Adipocyte (in vitro differentiated cells): Measurements from ENCODE around the gene SGTA.

Source experiments
- DNase-seq: peaks from one replicate; pipeline ENCODE4 v3.0.0-alpha.2; 2015; ENCODE audit warnings: low read depth
- H3K27me3 ChIP-seq: replicated peaks from 2 replicates; pipeline ENCODE4 v1.7.0; 2013; ENCODE audit warnings: mild to moderate bottlenecking, low read length, moderate library complexity; ENCODE audit not compliant: control insufficient read depth, insufficient read depth
- H3K36me3 ChIP-seq: 2 replicates; pipeline ENCODE4 v1.7.0; 2013; ENCODE audit warnings: low read length, mild to moderate bottlenecking, moderate library complexity; ENCODE audit not compliant: control insufficient read depth, insufficient read depth, severe bottlenecking
- H3K4me1 ChIP-seq: 2 replicates; pipeline ENCODE4 v1.7.0; 2013; ENCODE audit warnings: mild to moderate bottlenecking, low read length, moderate library complexity; ENCODE audit not compliant: control insufficient read depth, insufficient read depth
- H3K4me3 ChIP-seq: 2 replicates; pipeline ENCODE4 v1.7.0; 2013; ENCODE audit warnings: mild to moderate bottlenecking, low read length, moderate library complexity
- H3K9ac ChIP-seq: 2 replicates; pipeline ENCODE4 v1.7.0; 2013; ENCODE audit warnings: mild to moderate bottlenecking, low read length, moderate library complexity
- H3K9me3 ChIP-seq: 2 replicates; pipeline ENCODE4 v1.7.0; 2013; ENCODE audit warnings: mild to moderate bottlenecking, low read length, moderate library complexity; ENCODE audit not compliant: control insufficient read depth

Gene SGTA

GRCh38 chr19:2815191-2815614, 32.1 kb upstream of the SGTA start:
- H3K9me3 ChIP-seq = no peaks in the 10 kb centered on the region
- H3K27me3 ChIP-seq = no peaks in the 10 kb centered on the region
- DNase-seq = no peak
- H3K4me3 ChIP-seq = no peak overlapping the region
- H3K36me3 ChIP-seq = peaks cover 10% of the 10 kb centered on the region
- H3K9ac ChIP-seq = no peak overlapping the region
- H3K4me1 ChIP-seq = peaks cover under 1% of the 10 kb centered on the region

- no peaks in the 10 kb centered on the region for H3K4me1 ChIP-seq
- DNase-seq = no peak
- H3K27me3 ChIP-seq = no peaks in the 10 kb centered on the region
- no peaks in the 10 kb centered on the region for H3K9me3 ChIP-seq
- no peak overlapping the region for H3K9ac ChIP-seq
- H3K4me3 ChIP-seq = no peak overlapping the region
- peaks cover 14% of the 10 kb centered on the region for H3K36me3 ChIP-seq
These were observed 31.4 kb upstream of the SGTA start for GRCh38 chr19:2814426-2814825.

GRCh38 chr19:2813235-2814160, 30.4 kb upstream of the SGTA start:
- Histone ChIP-seq H3K4me1 (no peaks in the 10 kb centered on the region), H3K36me3 (peaks cover 24% of the 10 kb centered on the region), H3K27me3 (no peaks in the 10 kb centered on the region)

GRCh38 chr19:2812414-2813234, 29.6 kb upstream of the SGTA start:
- Histone ChIP-seq H3K4me3 (no peak overlapping the region), H3K9ac (no peak overlapping the region), H3K27me3 (no peaks in the 10 kb centered on the region), H3K4me1 (no peaks in the 10 kb centered on the region), H3K36me3 (peaks cover 25% of the 10 kb centered on the region), H3K9me3 (no peaks in the 10 kb centered on the region)
- no peak for DNase-seq

More at GRCh38 chr19:2813235-2814160, 30.4 kb upstream of the SGTA start:
- Histone ChIP-seq H3K9me3 (no peaks in the 10 kb centered on the region), H3K9ac (no peak overlapping the region), H3K4me3 (no peak overlapping the region)
- no peak for DNase-seq

GRCh38 chr19:2811735-2812413, 28.8 kb upstream of the SGTA start:
- no peaks in the 10 kb centered on the region for H3K4me1 ChIP-seq
- no peak overlapping the region for H3K4me3 ChIP-seq
- H3K9me3 ChIP-seq = no peaks in the 10 kb centered on the region
- no peak for DNase-seq
- H3K9ac ChIP-seq = no peak overlapping the region
- H3K27me3 ChIP-seq = no peaks in the 10 kb centered on the region
- H3K36me3 ChIP-seq = peaks cover 29% of the 10 kb centered on the region

GRCh38 chr19:2811221-2811722, 28.2 kb upstream of the SGTA start:
- H3K27me3 ChIP-seq = no peaks in the 10 kb centered on the region
- DNase-seq = no peak
- no peaks in the 10 kb centered on the region for H3K4me1 ChIP-seq
- peaks cover 32% of the 10 kb centered on the region for H3K36me3 ChIP-seq
- H3K9ac ChIP-seq = no peak overlapping the region
- no peaks in the 10 kb centered on the region for H3K9me3 ChIP-seq
- no peak overlapping the region for H3K4me3 ChIP-seq

GRCh38 chr19:2810141-2811091, 27.3 kb upstream of the SGTA start:
- no peak overlapping the region for H3K9ac ChIP-seq
- no peaks in the 10 kb centered on the region for H3K27me3 ChIP-seq
- no peaks in the 10 kb centered on the region for H3K9me3 ChIP-seq
- H3K36me3 ChIP-seq = peaks cover 32% of the 10 kb centered on the region
- DNase-seq = no peak
- H3K4me3 ChIP-seq = no peak overlapping the region
- no peaks in the 10 kb centered on the region for H3K4me1 ChIP-seq

- H3K4me1 ChIP-seq = no peaks in the 10 kb centered on the region
- no peaks in the 10 kb centered on the region for H3K9me3 ChIP-seq
- no peak overlapping the region for H3K4me3 ChIP-seq
- no peaks in the 10 kb centered on the region for H3K27me3 ChIP-seq
- peaks cover 37% of the 10 kb centered on the region for H3K36me3 ChIP-seq
- no peak overlapping the region for H3K9ac ChIP-seq
- DNase-seq = no peak
These were observed 26.5 kb upstream of the SGTA start for GRCh38 chr19:2809387-2810140.

GRCh38 chr19:2808129-2808941, 25.3 kb upstream of the SGTA start:
- peaks cover 37% of the 10 kb centered on the region for H3K36me3 ChIP-seq
- no peak for DNase-seq
- H3K4me3 ChIP-seq = no peak overlapping the region
- H3K4me1 ChIP-seq = no peaks in the 10 kb centered on the region
- no peak overlapping the region for H3K9ac ChIP-seq
- no peaks in the 10 kb centered on the region for H3K27me3 ChIP-seq
- no peaks in the 10 kb centered on the region for H3K9me3 ChIP-seq
